ENCODE data around the gene CDH13. TPM values are rescaled to one million over a fixed set of nuclear protein-coding genes. Genes with fewer than 3 reads are reported as not detected.

Gene CDH13
- total and polyA plus RNA-seq, 8 donors: 0.12 to 21.4 (median 1.7) TPM; not detected in 1

- intact Hi-C loops (cut with DNase I; ENCODE audit: low total_unique reads): no loop called here
- Histone ChIP-seq H3K9me3 (no peaks in the 10 kb centered on the region), H3K4me1 (no peaks in the 10 kb centered on the region), H3K36me3 (no peaks in the 10 kb centered on the region), H3K27me3 (no peaks in the 10 kb centered on the region), H3K4me3 (no peak overlapping the region), H3K27ac (no peak overlapping the region)
- DNase-seq: no peak
- TF ChIP-seq POLR2AphosphoS5 (IDR thresholded peaks at IDR 0.05) (no peak), CTCF (IDR thresholded peaks at IDR 0.05) (no peak), EP300 (IDR thresholded peaks at IDR 0.05) (no peak), POLR2A (IDR thresholded peaks at IDR 0.05) (no peak)
- WGBS, 5 donors: 84 to 92% (median 87%) methylated on average over 10 of the region's 10 CpGs
Observed at GRCh38 chr16:82911925-82912324, 285.2 kb downstream of the CDH13 start.

DNA sequence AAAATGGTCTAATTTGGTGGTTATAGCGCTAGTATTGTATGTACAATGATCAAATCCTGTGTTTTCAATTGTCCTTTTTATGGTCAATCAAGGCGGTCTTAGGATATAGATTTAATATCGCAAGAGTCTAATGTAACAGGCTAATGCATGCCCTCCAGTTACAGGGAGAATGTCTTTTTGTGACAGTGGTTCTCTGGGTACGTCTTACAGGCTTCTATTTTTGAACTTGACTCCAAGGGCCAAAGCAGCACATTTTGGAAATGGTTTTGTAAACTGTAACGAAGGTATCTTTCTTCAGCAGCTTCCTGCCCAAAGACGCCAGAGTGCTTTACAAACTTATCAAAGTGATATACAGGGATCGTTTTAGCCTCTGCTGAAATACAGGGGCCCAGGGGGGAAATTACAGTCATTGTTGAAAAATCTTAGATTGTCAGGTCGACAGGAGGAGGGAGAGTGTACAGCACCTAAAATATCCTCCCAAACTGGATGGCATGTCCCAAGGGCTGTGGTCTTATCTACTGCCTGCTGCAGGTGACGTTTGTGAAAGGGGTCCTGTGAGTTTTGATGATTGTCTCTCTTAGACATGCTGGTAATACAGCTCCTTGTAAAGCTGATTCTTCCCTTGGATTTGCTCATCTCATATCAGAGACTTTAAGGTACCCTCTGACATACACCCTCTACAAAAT, 288.5 kb downstream of the CDH13 start:
- no peaks in the 10 kb centered on the region for H3K36me3 ChIP-seq
- 52 to 71% (median 60%) methylated on average over 9 of the region's 9 CpGs for WGBS, 5 donors
- TF ChIP-seq EP300 (IDR thresholded peaks at IDR 0.05) (no peak), POLR2AphosphoS5 (IDR thresholded peaks at IDR 0.05) (no peak), POLR2A (IDR thresholded peaks at IDR 0.05) (no peak), CTCF (IDR thresholded peaks at IDR 0.05) (no peak)
- no peaks in the 10 kb centered on the region for H3K9me3 ChIP-seq
- no peaks in the 10 kb centered on the region for H3K27me3 ChIP-seq
- no peaks in the 10 kb centered on the region for H3K4me1 ChIP-seq
- intact Hi-C loops (cut with DNase I; ENCODE audit: low total_unique reads): no loop called here
- H3K27ac ChIP-seq: no peak overlapping the region
- no peak overlapping the region for H3K4me3 ChIP-seq
- DNase-seq: no peak

GRCh38 chr16:82917886-82918595, 291.3 kb downstream of the CDH13 start:
- intact Hi-C loops (cut with DNase I; ENCODE audit: low total_unique reads): no loop called here
- 65 to 85% (median 78%) methylated on average over 5 of the region's 5 CpGs for WGBS, 5 donors
- no peak overlapping the region for H3K4me3 ChIP-seq
- DNase-seq: no peak
- TF ChIP-seq POLR2A (IDR thresholded peaks at IDR 0.05) (no peak), EP300 (IDR thresholded peaks at IDR 0.05) (no peak), POLR2AphosphoS5 (IDR thresholded peaks at IDR 0.05) (no peak), CTCF (IDR thresholded peaks at IDR 0.05) (no peak)
- peaks cover 0 to 3% (median 0%) of the 10 kb centered on the region in 4 donors for H3K9me3 ChIP-seq
- H3K36me3 ChIP-seq: no peaks in the 10 kb centered on the region
- H3K4me1 ChIP-seq: no peaks in the 10 kb centered on the region
- no peaks in the 10 kb centered on the region for H3K27me3 ChIP-seq
- no peak overlapping the region for H3K27ac ChIP-seq

- no peak for DNase-seq
- Histone ChIP-seq H3K36me3 (no peaks in the 10 kb centered on the region), H3K4me1 (no peaks in the 10 kb centered on the region), H3K9me3 (peaks cover 0 to 19% (median 0%) of the 10 kb centered on the region in 4 donors), H3K27ac (no peak overlapping the region), H3K27me3 (no peaks in the 10 kb centered on the region), H3K4me3 (no peak overlapping the region)
- 14 to 43% (median 33%) methylated on average over 10 of the region's 10 CpGs for WGBS, 5 donors
- intact Hi-C loops (cut with DNase I; ENCODE audit: low total_unique reads): no loop called here
- TF ChIP-seq POLR2AphosphoS5 (IDR thresholded peaks at IDR 0.05): no peak
- TF ChIP-seq POLR2A (IDR thresholded peaks at IDR 0.05): no peak
- no peak for TF ChIP-seq CTCF (IDR thresholded peaks at IDR 0.05)
- no peak for TF ChIP-seq EP300 (IDR thresholded peaks at IDR 0.05)
Observed at GRCh38 chr16:82924075-82924854, 297.5 kb downstream of the CDH13 start.
